GM21786 (cell line): ENCODE results near the gene WASF2.
"Not testable (repeated sequence)": the region's sequence is repeated elsewhere in the genome, so short reads cannot be mapped to it uniquely, and the experiment has no call there.

Experiments
- ATAC-seq: cut with Tn5 transposase; IDR thresholded peaks from one replicate; pipeline ENCODE4 v1.9.1; 2021; ENCODE audit not compliant: unreplicated experiment

The WASF2 gene

DNA sequence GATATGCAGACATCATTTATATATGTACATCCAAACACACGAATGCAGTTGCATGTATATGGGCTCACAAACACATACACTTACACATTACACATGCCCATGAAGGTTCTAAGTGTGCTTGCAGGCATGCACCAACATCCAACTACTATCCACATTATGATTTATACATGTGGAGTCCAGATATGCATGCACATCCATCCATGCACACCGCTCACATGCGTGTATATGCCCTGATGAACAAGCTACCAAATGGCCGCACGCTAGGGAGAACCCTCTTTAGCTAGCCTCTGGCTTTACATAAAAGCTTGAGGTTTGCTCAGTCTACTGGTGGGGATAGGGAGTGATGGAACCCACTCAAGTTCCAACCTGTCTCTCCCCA is 89.0 kb downstream of the WASF2 start:
- ATAC-seq: no peak

DNA sequence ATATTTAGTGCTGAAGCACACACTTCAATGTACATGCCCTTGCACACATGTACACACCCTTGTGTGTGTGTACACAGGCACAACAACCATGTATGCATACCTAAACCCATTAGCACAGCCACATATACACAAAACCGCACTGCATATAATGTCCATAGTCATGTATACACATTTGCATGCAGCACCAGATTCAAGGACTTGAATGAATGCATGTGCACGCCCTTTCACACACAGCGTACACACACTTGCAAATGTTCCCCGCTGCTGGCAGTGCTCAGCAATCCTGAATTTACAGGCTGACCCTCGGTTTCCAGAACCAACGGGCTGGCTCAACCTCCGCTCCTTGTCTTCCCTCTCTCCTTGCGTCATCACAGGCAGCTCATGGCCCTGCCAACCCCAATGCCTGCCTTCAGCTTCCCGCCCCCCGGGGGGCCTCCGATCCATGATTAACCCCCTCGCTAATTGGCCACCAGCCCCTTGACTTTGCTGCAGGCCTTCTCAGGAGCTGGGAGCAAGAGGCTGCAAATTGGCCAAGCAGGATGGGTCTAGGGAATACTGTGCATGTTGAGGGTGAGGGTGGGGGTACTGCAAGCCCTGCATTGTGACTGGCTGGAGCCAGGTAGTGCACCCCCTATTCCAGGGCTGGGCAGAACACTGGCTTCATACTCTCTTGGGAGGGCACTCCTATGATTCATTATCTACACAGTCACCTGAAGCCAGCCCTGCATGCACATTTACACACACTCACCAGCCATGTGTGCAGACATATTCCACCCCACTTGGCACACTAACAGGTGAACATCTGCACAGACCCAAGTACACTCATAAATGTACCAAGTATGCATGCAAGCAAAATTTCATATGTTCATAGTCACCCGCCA is 89.6 kb downstream of the WASF2 start:
- no peak for ATAC-seq

- no peak for ATAC-seq
Observed at GRCh38 chr1:27399251-27400025, 90.5 kb downstream of the WASF2 start.

GRCh38 chr1:27398405-27399149 is 91.4 kb downstream of the WASF2 start:
- no peak for ATAC-seq

DNA sequence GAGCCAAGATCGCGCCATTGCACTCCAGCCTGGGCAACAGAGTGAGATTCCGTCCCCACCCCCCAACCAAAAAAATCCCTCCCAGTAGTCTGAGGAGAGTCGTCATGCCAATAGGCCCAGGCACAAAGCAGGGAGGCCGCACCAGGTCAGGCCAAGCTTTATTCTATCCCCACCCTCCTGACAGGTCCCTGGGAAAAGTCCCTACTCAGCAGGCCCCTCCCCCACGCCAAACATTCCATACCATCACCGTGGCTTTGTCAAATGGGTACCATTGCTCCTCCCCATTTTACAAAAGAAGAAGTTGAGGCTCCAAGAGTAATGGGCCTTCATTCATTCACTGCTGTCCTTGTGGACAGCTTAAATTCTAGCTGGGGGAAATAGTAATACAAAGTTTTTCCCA is 92.2 kb downstream of the WASF2 start:
- no peak for ATAC-seq

- no peak for ATAC-seq
Observed at GRCh38 chr1:27397110-27397509, 92.9 kb downstream of the WASF2 start.

- ATAC-seq: no peak
Observed at GRCh38 chr1:27395441-27396195, 94.3 kb downstream of the WASF2 start.

DNA sequence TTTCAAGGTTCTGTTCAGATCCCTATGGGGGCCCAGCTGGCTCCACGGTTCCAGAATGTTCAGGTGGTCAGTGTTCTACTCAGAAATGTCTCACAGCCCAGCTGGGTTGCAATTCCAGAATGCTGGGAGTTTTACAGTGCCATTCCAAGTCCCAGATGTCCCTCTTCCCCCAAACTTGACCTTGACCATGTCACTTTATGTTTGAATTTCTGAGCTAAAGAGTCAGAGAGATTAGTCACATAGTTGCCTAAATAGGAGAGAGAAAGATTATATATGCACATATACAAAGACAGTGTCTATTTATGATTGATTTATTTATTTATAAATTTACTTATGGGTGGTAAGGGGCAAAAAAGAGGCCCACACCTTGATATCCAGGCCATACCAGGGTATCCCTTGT is 95.0 kb downstream of the WASF2 start:
- no peak for ATAC-seq

DNA sequence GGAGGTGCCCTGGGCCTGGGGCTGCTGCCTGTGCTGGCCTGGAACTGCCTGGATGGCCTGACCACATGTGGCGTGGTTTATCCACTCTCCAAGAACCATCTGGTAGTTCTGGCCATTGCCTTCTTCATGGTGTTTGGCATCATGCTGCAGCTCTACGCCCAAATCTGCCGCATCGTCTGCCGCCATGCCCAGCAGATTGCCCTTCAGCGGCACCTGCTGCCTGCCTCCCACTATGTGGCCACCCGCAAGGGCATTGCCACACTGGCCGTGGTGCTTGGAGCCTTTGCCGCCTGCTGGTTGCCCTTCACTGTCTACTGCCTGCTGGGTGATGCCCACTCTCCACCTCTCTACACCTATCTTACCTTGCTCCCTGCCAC is 95.7 kb downstream of the WASF2 start:
- ATAC-seq: no peak

- ATAC-seq: no peak
Observed at GRCh38 chr1:27393641-27394281, 96.2 kb downstream of the WASF2 start.

- ATAC-seq: peak; percentile 4
Observed at GRCh38 chr1:27392778-27393635, 97.0 kb downstream of the WASF2 start.

DNA sequence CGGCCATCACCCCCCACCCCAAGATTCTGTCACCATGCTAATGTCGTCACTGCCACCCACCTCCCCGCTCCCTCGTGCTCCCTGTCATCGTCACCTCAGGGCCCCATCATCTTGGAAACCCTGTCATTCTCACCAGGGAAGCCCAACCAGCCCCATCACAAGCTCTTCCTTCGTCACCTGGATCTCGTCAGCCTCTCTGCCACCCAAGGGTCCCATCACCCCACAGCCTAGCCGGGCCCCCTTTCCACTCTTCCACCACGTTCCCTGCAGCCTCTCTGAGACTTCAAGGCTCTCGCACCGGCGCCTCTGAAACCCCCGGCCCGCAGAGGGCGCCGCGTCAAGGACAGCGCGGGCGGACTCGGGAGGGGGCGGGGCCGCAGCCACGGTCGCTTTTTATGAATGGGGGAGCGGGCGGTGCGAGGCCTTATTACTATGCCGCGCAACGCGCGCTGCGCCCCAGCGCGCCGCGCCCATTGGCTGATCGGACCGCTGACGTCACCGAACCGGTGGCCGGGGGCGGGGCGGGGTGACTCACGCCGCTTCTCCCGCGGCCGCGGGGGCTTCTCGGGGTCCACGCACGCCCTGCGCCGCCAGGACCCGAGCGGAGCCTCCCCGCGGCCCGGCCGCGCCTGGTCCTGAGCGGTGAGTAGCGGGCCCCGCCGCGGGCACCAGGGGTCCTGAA is 97.7 kb downstream of the WASF2 start, which contains the start of gene GPR3:
GPR3 (plus strand) TSS at position 527 of the 682 bp plus-strand sequence. CDS start 1,177 bp downstream, outside the sequence.
- peak; percentile 77 for ATAC-seq

- no peak for ATAC-seq
Observed at GRCh38 chr1:27391511-27392095, 98.4 kb downstream of the WASF2 start.

DNA sequence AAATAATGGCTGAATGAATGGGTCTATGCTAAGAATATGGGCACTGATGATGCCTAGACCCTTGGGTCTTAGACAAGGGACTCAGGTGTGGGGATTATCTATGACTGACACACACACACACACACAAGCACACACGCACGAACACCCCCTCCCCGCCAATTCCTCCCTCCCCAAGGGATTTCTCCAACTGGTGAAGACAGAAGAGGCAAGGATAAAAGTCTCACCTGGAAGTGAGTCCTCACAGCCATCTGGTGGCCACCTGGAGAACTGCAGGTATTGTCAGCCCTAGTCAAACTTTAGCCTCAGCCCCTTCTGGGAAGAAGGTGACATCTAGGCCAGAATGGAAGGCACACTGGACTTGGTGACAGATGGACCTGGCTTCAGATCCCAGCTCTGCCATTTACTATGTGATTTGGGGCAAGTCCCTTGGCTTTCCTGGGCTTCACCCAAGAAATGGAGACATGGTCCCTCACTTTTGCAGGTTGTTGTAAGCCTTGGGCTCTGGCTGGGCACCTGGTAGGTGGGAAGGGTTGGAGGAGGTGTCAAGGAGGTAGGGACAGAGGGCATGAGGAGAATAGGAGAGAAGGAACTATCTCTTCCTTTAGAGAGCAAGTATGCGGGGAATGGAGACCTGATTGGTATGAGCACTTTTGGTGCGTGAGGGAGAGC is 101.5 kb downstream of the WASF2 start:
- no peak for ATAC-seq

- not testable (repeated sequence) for ATAC-seq
Observed at GRCh38 chr1:27384797-27385196, 105.2 kb downstream of the WASF2 start.

GRCh38 chr1:27383661-27384060 is 106.3 kb downstream of the WASF2 start:
- no peak for ATAC-seq

GRCh38 chr1:27383039-27383605 is 106.8 kb downstream of the WASF2 start, which contains the start of gene CD164L2:
Gene CD164L2, minus strand, starts transcription at chr1:27383333. Its CDS starts 94 bp downstream, at chr1:27383239.
- ATAC-seq: no peak
